Stimulated activated CD4-positive, alpha-beta T cell treated with anti-CD3 and anti-CD28 coated beads, Interleukin-12 subunit alpha, Interleukin-12 subunit beta, amount 100 ng/mL, for 48 hours (primary cell): ENCODE measurements around the gene RAD50.
A peak's percentile ranks its signal among the peaks of the same experiment; 100 is the strongest.

ENCODE experiments used
- DNase-seq, 3 donors: peaks; one replicate each; pipeline ENCODE4 v3.0.0-alpha.2; 2020; ENCODE audit warnings: low read depth in 2 of 3, low spot score in 1 of 3

Gene RAD50

GRCh38 chr5:132659598-132660493 lies 103.1 kb downstream of the RAD50 start:
- no peak for DNase-seq

GRCh38 chr5:132661231-132662003 lies 104.6 kb downstream of the RAD50 start:
- DNase-seq, result no peak

GRCh38 chr5:132662004-132662401 lies 105.2 kb downstream of the RAD50 start:
- DNase-seq, result no peak

- peak; percentile 36 to 58 (median 54) for DNase-seq
These were observed 106.4 kb downstream of the RAD50 start for GRCh38 chr5:132662925-132663770.

GRCh38 chr5:132663771-132664695 lies 107.3 kb downstream of the RAD50 start:
- no peak for DNase-seq

GRCh38 chr5:132664696-132665209 lies 108.0 kb downstream of the RAD50 start:
- DNase-seq, result no peak

- no peak for DNase-seq
These were observed 108.8 kb downstream of the RAD50 start for GRCh38 chr5:132665574-132666080.

GRCh38 chr5:132666310-132667123 lies 109.7 kb downstream of the RAD50 start:
- no peak for DNase-seq

GRCh38 chr5:132667309-132667708 lies 110.5 kb downstream of the RAD50 start:
- no peak for DNase-seq

GRCh38 chr5:132667761-132668705 lies 111.3 kb downstream of the RAD50 start:
- DNase-seq, result no peak

- DNase-seq, result no peak
These were observed 112.1 kb downstream of the RAD50 start for GRCh38 chr5:132668706-132669454.

GRCh38 chr5:132669455-132669820 lies 112.7 kb downstream of the RAD50 start:
- DNase-seq, result no peak

- DNase-seq, result no peak
These were observed 113.4 kb downstream of the RAD50 start for GRCh38 chr5:132669966-132670882.

- no peak for DNase-seq
These were observed 114.2 kb downstream of the RAD50 start for GRCh38 chr5:132671000-132671399.

- DNase-seq, result no peak
These were observed 116.7 kb downstream of the RAD50 start for GRCh38 chr5:132673488-132673887.
